SK-N-MC (cell line): ENCODE results near the gene CADPS2.

ENCODE experiments used
- DNase-seq: peaks from one replicate; pipeline ENCODE4 v3.0.0-alpha.2; 2011; ENCODE audit warnings: low read depth, low spot score
- H3K27ac ChIP-seq: fragments of 200-600 bp; sonication (generic); 2 replicates; pipeline ENCODE4 v1.5.1; 2016; ENCODE audit warnings: mixed run types
- H3K36me3 ChIP-seq: fragments of 200-600 bp; sonication (generic); 2 replicates; pipeline ENCODE4 v1.6.1; 2017; ENCODE audit warnings: antibody characterized with exemption, low read length, mixed read lengths; ENCODE audit not compliant: insufficient read depth
- H3K4me3 ChIP-seq: fragments of 200-600 bp; sonication (generic); 2 replicates; pipeline ENCODE4 v1.5.1; 2016
- H3K9ac ChIP-seq: fragments of 200-600 bp; sonication (generic); 2 replicates; pipeline ENCODE4 v1.8.0; 2017; ENCODE audit warnings: mixed run types, mixed read lengths; ENCODE audit not compliant: insufficient read length
- H3K9me3 ChIP-seq: fragments of 200-600 bp; sonication (generic); 2 replicates; pipeline ENCODE4 v1.6.1; 2017; ENCODE audit warnings: low read depth, mild to moderate bottlenecking, antibody characterized with exemption, low read length, moderate library complexity, mixed read lengths
- EZH2 ChIP-seq: fragments of 200-600 bp; sonication (generic); IDR thresholded peaks from one replicate; pipeline ENCODE4 v1.6.1; 2017; ENCODE audit warnings: antibody characterized with exemption
- FOXP2 ChIP-seq: optimal IDR thresholded peaks from 2 replicates; pipeline ENCODE3; 2011; ENCODE audit warnings: mild to moderate bottlenecking, moderate library complexity; ENCODE audit not compliant: insufficient read depth; ENCODE audit errors: extremely low read length, control extremely low read depth
- POLR2AphosphoS5 ChIP-seq: IDR thresholded peaks from 2 replicates; pipeline ENCODE4 v1.6.1; 2012; ENCODE audit warnings: mild to moderate bottlenecking, low read depth, low read length, borderline replicate concordance

The CADPS2 gene

DNA sequence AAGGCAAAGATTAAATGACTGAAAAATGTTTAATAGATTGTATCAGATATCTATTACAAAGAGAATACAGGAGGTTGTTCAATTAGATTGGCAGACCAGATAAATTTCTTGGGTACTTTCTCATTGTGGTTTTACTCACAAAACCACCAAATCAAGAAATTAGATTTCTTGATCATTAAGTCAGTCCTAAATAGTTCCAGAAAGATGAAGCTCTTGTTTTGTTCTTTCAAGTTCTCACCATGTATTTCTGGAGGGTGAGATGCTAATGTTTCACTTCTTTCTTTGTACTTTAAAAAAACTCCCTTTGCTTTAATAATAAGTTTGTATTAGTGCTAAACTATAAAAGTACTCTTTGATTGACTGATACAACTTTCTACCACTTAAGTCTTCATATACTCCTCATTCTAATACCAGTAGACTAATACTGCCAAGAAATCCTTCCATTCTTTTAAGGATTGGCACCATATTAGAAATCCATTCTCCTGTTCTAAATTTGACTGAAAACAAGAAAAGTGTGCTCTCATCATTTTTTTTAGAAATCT, 256.8 kb downstream of the CADPS2 start:
- DNase-seq = no peak
- no peak for TF ChIP-seq EZH2
- no peak for TF ChIP-seq POLR2AphosphoS5
- TF ChIP-seq FOXP2 = no peak
- H3K4me3 ChIP-seq = no peak overlapping the region
- no peaks in the 10 kb centered on the region for H3K9me3 ChIP-seq
- no peak overlapping the region for H3K9ac ChIP-seq
- no peak overlapping the region for H3K27ac ChIP-seq
- H3K36me3 ChIP-seq = no peaks in the 10 kb centered on the region

DNA sequence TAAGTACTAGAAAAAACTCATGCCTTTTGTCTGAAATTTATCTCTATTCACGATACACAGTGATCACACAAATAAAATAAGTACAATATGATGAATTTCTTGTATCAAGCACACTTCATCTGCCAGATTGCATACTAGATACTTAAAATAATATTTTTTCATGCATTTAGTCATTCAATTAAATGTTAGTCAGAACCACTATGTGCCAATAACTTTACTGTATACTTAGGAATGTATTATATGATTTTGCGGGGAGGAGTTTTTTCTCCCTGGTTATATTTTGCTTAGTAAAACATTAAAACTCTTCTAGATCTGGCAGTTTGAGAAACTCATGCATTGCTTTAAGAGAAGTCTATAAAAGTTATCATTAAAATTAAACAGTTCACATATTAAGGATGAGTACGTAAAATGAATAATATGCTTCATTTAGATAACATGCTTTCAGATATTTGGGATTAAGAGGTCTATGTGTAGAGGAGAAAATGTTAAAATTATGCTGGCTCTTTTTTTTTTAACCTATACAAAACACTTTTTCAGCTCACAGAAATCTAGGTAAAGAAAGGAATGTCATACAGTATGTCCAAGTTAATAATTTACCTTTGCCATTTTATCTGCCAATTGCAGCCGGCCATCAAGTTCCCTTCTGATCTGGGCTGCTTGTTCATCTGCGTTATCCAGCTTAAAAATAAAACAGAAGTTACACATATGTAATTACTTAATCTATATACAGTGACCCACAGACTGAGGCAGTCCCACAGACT, 257.4 kb downstream of the CADPS2 start:
- Histone ChIP-seq H3K36me3 (no peaks in the 10 kb centered on the region), H3K9me3 (no peaks in the 10 kb centered on the region), H3K4me3 (no peak overlapping the region), H3K27ac (no peak overlapping the region), H3K9ac (no peak overlapping the region)
- TF ChIP-seq EZH2 (no peak), FOXP2 (no peak), POLR2AphosphoS5 (no peak)
- DNase-seq = no peak

DNA sequence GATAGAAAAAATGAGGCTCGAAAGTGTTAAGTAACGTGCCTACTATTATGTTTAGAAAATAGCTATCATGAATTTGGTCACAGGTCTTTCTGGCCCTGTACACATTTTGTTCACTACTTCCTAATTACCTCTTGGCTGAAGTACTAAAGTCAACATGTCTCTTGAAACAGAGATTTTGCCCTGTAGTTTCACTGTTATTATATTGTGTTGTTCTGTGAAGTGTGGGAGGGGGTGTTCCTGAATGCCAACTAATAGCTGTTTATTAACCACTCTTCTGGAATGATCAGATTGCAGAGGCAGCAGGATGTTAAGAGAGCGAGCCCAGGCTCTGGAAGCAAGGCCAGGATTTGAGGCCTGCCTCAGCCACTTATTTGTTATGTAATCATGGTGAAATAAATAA, 259.5 kb downstream of the CADPS2 start:
- H3K4me3 ChIP-seq = no peak overlapping the region
- H3K9me3 ChIP-seq = no peaks in the 10 kb centered on the region
- no peak for DNase-seq
- H3K27ac ChIP-seq = no peak overlapping the region
- H3K36me3 ChIP-seq = no peaks in the 10 kb centered on the region
- TF ChIP-seq POLR2AphosphoS5 (no peak), EZH2 (no peak)
- no peak overlapping the region for H3K9ac ChIP-seq

DNA sequence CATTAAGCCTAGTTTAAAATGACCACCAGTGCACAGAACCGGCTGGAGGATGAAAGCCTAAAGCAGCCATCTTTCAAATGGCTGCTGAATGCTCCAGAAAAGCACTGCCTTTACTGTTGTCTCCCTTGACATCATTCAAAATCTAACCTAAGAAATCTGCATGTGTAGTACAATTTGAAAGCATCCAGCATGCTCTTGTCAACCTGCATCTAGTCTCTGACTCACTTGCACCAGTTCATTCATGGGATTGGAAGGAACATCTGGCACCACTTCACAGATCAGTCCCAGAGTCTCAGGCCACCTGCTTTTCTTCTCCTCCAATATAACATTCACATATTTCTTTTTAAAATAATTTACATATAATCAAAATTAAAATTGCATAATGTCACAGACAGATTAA, 263.6 kb downstream of the CADPS2 start:
- H3K9ac ChIP-seq = no peak overlapping the region
- no peaks in the 10 kb centered on the region for H3K36me3 ChIP-seq
- H3K27ac ChIP-seq = no peak overlapping the region
- TF ChIP-seq FOXP2 (no peak), EZH2 (no peak), POLR2AphosphoS5 (no peak)
- no peak for DNase-seq
- H3K4me3 ChIP-seq = no peak overlapping the region
- H3K9me3 ChIP-seq = no peaks in the 10 kb centered on the region

DNA sequence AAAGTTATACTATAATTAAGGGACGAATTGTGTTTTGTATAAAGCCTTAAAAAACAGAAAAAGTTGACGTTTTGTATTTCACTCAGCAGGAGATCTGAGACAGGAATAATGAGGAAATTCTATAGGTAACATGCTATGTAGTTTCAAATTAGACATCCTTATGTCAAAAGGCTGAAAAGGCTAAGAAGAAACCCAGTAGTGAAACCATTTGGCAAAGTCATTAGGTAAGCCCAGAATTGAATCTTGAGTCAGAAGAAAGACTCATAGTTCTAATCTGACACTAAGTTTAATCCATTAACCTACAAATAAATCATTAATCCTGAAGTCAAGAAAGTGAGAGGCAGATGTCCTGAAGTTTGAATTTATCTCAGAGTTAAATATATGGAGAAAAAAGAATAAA, 266.6 kb downstream of the CADPS2 start:
- no peak for DNase-seq
- Histone ChIP-seq H3K9ac (no peak overlapping the region), H3K27ac (no peak overlapping the region), H3K4me3 (no peak overlapping the region), H3K9me3 (no peaks in the 10 kb centered on the region), H3K36me3 (no peaks in the 10 kb centered on the region)
- TF ChIP-seq EZH2 (no peak), POLR2AphosphoS5 (no peak), FOXP2 (no peak)

DNA sequence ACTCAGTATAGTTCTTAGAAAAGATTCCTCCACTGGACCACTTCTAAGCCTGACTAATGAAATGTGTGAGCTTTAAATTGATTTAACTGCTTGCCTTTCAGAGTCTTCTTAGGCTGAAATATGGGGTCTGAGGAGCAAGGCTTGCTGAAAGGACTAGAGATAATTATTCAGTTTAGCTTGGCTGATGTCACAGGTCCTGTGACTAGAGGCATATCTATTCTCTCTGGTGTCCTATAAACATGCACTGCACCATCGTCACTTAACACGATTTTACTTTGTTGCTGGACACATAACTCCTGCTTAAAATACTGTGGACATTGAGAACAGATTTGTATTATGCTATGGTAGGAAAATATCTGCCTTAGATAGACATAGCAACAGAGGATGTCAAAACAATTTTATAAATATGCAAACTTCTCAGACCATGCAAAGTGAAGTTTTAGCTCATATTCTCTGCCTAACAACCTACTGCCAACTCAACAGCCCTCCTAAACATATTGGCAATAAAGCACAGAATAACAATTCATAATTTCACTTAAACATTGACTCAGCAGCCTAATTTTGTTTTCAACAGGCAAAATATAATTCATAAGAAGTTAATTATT, 267.6 kb downstream of the CADPS2 start:
- Histone ChIP-seq H3K36me3 (0 out of 2 replicates have a peak, but pooled peaks cover 3% of the 10 kb centered on the region), H3K4me3 (no peak overlapping the region), H3K9me3 (no peaks in the 10 kb centered on the region), H3K9ac (no peak overlapping the region), H3K27ac (0 out of 2 replicates have a peak overlapping the region, but pooled peaks have one; percentile 28)
- no peak for TF ChIP-seq FOXP2
- DNase-seq = no peak

DNA sequence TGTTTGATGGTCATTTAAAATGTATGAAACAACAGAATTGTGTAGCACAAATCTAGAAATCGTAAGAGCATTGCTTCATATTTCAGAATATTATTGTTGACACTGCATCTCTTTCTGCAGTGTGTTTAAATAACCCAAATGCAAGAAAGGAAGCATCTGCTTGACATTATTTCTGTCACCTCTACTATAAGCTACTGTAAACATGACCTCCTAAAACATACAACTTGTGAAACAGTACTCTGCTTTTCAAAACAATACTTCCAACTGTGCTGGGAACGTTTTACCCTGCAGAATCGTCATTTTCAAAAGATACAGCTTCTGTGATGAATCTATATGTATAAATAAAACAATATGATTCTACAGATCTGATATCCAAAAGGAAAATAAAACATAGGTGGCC, 269.3 kb downstream of the CADPS2 start:
- TF ChIP-seq EZH2 (no peak), POLR2AphosphoS5 (no peak), FOXP2 (no peak)
- Histone ChIP-seq H3K36me3 (0 out of 2 replicates have a peak, but pooled peaks cover 5% of the 10 kb centered on the region), H3K4me3 (0 out of 2 replicates have a peak overlapping the region, but pooled peaks have one; percentile 14), H3K9me3 (no peaks in the 10 kb centered on the region), H3K27ac (peak overlapping the region; percentile 12; the same call in 1 of the 2 replicates), H3K9ac (peak overlapping the region; percentile 12)
- DNase-seq = no peak

DNA sequence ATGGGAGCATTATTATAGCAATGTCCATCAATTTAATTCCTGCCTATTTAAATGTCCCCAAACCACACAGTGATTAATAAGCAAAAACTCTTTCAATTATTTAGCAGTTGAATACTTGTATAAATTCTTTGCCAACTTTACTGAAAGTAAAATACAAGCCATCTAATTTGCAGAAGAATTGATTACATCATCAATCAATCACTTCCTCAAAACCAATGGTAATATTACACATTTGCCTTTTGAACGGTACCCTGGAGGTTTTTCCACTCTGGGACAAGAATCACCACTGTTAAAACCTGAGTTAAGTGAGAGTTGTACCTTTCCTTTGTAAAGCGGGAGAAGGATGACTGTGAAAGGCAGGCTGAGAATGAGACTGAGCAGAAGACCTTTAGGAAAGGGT, 280.3 kb downstream of the CADPS2 start:
- DNase-seq = no peak
- H3K9ac ChIP-seq = no peak overlapping the region
- TF ChIP-seq POLR2AphosphoS5 = no peak
- TF ChIP-seq EZH2 = no peak
- no peak for TF ChIP-seq FOXP2

DNA sequence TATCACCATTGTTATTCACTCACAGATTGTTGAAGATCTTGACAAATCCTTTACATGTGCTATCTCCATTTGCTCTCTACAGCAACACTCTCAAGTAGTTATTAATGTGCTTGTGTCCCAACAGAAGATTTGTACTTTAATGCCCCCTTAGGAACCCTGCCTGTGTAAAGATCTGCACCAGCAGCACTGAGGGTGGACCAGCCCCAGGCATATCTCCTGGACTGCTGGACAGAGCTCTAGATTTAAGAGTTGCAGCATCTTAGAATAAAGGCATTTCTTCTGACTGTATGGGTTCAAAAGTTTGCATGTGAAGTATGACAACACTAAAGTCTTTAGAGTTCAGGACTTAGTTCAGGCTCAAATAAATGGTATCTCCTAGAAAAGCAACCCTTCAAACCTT, 282.0 kb downstream of the CADPS2 start:
- H3K9me3 ChIP-seq = no peaks in the 10 kb centered on the region
- no peak for DNase-seq
- no peak for TF ChIP-seq POLR2AphosphoS5
- no peak for TF ChIP-seq EZH2
- H3K9ac ChIP-seq = no peak overlapping the region
- H3K4me3 ChIP-seq = no peak overlapping the region
- no peak overlapping the region for H3K27ac ChIP-seq
- H3K36me3 ChIP-seq = no peaks in the 10 kb centered on the region

More for the DNA sequence above, 280.3 kb downstream of the CADPS2 start:
- no peak overlapping the region for H3K27ac ChIP-seq
- peaks cover 4% of the 10 kb centered on the region; the same call in 1 of the 2 replicates for H3K36me3 ChIP-seq
- no peak overlapping the region for H3K4me3 ChIP-seq
- no peaks in the 10 kb centered on the region for H3K9me3 ChIP-seq
